Left lung (tissue), 10 donors: ENCODE results near the gene TTC21A. TPM values are rescaled to one million over a fixed set of nuclear protein-coding genes. Genes with fewer than 3 reads are reported as not detected.

Source experiments
- ATAC-seq: fragments of 200-7000 bp; cut with Tn5 transposase; one replicate; pipeline ENCODE4 v1.9.1; 2020; ENCODE audit warnings: moderate library complexity
- DNase-seq, 4 donors: peaks; one replicate each; pipeline ENCODE4 v3.0.0-alpha.2; 2013 to 2020
- H3K27ac ChIP-seq, 2 donors: fragments of 200-600 bp; sonication (generic) in 1 of 2; one replicate each; pipeline versions ENCODE4 v1.5.0 to v1.8.0; 2020 to 2021
- H3K27me3 ChIP-seq, 2 donors: fragments of 200-600 bp; sonication (generic) in 1 of 2; one replicate each; pipeline versions ENCODE4 v1.5.0 to v1.8.0; 2020 to 2021
- H3K36me3 ChIP-seq, 2 donors: fragments of 200-600 bp; sonication (generic) in 1 of 2; one replicate each; pipeline versions ENCODE4 v1.5.0 to v1.8.0; 2020 to 2021
- H3K4me1 ChIP-seq, 2 donors: fragments of 200-600 bp; one replicate each; pipeline ENCODE4 v1.8.0; 2021
- H3K4me3 ChIP-seq, 2 donors: fragments of 200-600 bp; sonication (generic) in 1 of 2; one replicate each; pipeline versions ENCODE4 v1.5.0 to v1.8.0; 2020 to 2021; ENCODE audit warnings: mild to moderate bottlenecking in 1 of 2
- H3K9me3 ChIP-seq, 2 donors: fragments of 200-600 bp; sonication (generic) in 1 of 2; one replicate each; pipeline versions ENCODE4 v1.5.0 to v1.8.0; 2020 to 2021
- CTCF ChIP-seq, 2 donors: fragments of 200-600 bp; sonication (generic) in 1 of 2; IDR thresholded peaks; one replicate each; pipeline versions ENCODE4 v1.5.0 to v1.8.0; 2021; ENCODE audit warnings: antibody characterized with exemption in 2 of 2
- intact Hi-C, 2 donors: fragments of 100-400 bp; cut with DNase I; formaldehyde crosslinking; loops; one replicate each; pipeline versions ENCODE4 v1.11.2 to v1.14.2; 2022
- polyA plus RNA-seq, 6 donors: library from polyadenylated mRNA; unstranded; fragments of 120-200 nt; gene quantifications; one replicate each; pipeline ENCODE4 v1.2.1, GENCODE V29; 2013; ENCODE audit not compliant: insufficient read length in 6 of 6
- total RNA-seq, 2 donors: library from RNA; stranded (reverse); fragmentation: NEBNext Ultra II Directional; extraction: Animal tissue kit (Norgen Biotek cat#: 25700); gene quantifications; one replicate each; pipeline ENCODE4 v1.2.1, GENCODE V29; 2021
- donor health status: DM: no; HTN: yes; CAD: no.
- donor health status: DM: no; HTN: no; CAD: no.

Gene TTC21A
- total and polyA plus RNA-seq, 8 donors: 7.1 to 21.8 (median 14.3) TPM

- TF ChIP-seq CTCF (IDR thresholded peaks at IDR 0.05): no peak
- peak overlapping the region; percentile 99 for H3K27ac ChIP-seq
- no peak for ATAC-seq
- no peaks in the 10 kb centered on the region for H3K27me3 ChIP-seq
- no peaks in the 10 kb centered on the region for H3K9me3 ChIP-seq
- intact Hi-C loops: no loop called here
- peak overlapping the region in 1 of 2 donors; percentile 93 for H3K4me3 ChIP-seq
- peak in 1 of 4 donors; percentile 24 for DNase-seq
- H3K36me3 ChIP-seq: no peaks in the 10 kb centered on the region
- peaks cover 28 to 39% of the 10 kb centered on the region in 2 donors for H3K4me1 ChIP-seq
Measured at GRCh38 chr3:39154280-39155021, 47.0 kb downstream of the TTC21A start.

GRCh38 chr3:39156421-39156820, 48.9 kb downstream of the TTC21A start:
- no peak for ATAC-seq
- H3K9me3 ChIP-seq: no peaks in the 10 kb centered on the region
- intact Hi-C loops: no loop called here
- H3K27ac ChIP-seq: no peak overlapping the region
- H3K4me3 ChIP-seq: no peak overlapping the region
- no peak for TF ChIP-seq CTCF (IDR thresholded peaks at IDR 0.05)
- DNase-seq: no peak
- no peaks in the 10 kb centered on the region for H3K27me3 ChIP-seq
- H3K36me3 ChIP-seq: no peaks in the 10 kb centered on the region
- peaks cover 10 to 19% of the 10 kb centered on the region in 2 donors for H3K4me1 ChIP-seq

DNA sequence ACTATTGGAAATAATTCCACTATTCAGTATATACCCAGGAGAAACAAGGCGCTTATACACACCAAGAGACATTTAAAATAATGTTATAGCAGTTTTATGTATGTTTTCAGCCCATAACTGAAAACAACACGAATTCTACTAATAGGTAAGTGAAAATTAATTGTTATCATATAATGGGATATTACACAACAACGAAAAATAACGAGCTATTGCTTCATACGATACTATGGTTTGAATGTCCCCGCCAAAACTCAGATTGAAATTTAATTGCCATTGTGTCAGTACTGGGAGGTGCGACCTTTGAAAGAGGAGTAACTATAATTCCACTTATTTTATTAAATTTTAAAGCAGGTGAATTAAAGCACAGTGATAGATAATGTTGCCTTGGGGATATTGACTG, 49.9 kb downstream of the TTC21A start:
- no peaks in the 10 kb centered on the region for H3K27me3 ChIP-seq
- no peak overlapping the region for H3K27ac ChIP-seq
- no peaks in the 10 kb centered on the region for H3K9me3 ChIP-seq
- no peak overlapping the region for H3K4me3 ChIP-seq
- intact Hi-C loops: no loop called here
- DNase-seq (no peak), ATAC-seq (no peak)
- no peaks in the 10 kb centered on the region for H3K36me3 ChIP-seq
- no peak for TF ChIP-seq CTCF (IDR thresholded peaks at IDR 0.05)
- H3K4me1 ChIP-seq: peaks cover 8 to 11% of the 10 kb centered on the region in 2 donors

GRCh38 chr3:39158148-39158715, 50.8 kb downstream of the TTC21A start:
- DNase-seq (no peak), ATAC-seq (no peak)
- Histone ChIP-seq H3K4me1 (peaks cover 8 to 11% of the 10 kb centered on the region in 2 donors), H3K27me3 (no peaks in the 10 kb centered on the region), H3K27ac (no peak overlapping the region), H3K4me3 (no peak overlapping the region), H3K9me3 (no peaks in the 10 kb centered on the region), H3K36me3 (no peaks in the 10 kb centered on the region)
- intact Hi-C loops: no loop called here
- TF ChIP-seq CTCF (IDR thresholded peaks at IDR 0.05): no peak

GRCh38 chr3:39164414-39164813, 56.9 kb downstream of the TTC21A start:
- DNase-seq (no peak), ATAC-seq (no peak)
- Histone ChIP-seq H3K36me3 (no peaks in the 10 kb centered on the region), H3K9me3 (no peaks in the 10 kb centered on the region), H3K4me1 (peaks cover 5 to 28% of the 10 kb centered on the region in 2 donors), H3K27ac (no peak overlapping the region), H3K27me3 (no peaks in the 10 kb centered on the region), H3K4me3 (no peak overlapping the region)
- no peak for TF ChIP-seq CTCF (IDR thresholded peaks at IDR 0.05)
- intact Hi-C loops: no loop called here
